Fibroblast of the aortic adventitia (primary cell): ENCODE measurements around the gene NKAPD1. TPM values are rescaled to one million over a fixed set of nuclear protein-coding genes. Genes with fewer than 3 reads are reported as not detected.
A peak's percentile ranks its signal among the peaks of the same experiment; 100 is the strongest.
"Not testable (repeated sequence)": the region's sequence is repeated elsewhere in the genome, so short reads cannot be mapped to it uniquely, and the experiment has no call there.

Experiments
- DNase-seq: peaks from one replicate; pipeline ENCODE4 v3.0.0-alpha.2; 2010; ENCODE audit warnings: low read depth
- H3K4me3 ChIP-seq: 2 replicates; pipeline ENCODE4 v1.5.1; 2011; ENCODE audit warnings: low read depth, mild to moderate bottlenecking, control low read depth, low read length, moderate library complexity
- CTCF ChIP-seq: IDR thresholded peaks from 2 replicates; pipeline ENCODE4 v1.5.1; 2011; ENCODE audit warnings: mild to moderate bottlenecking, low read length, control low read depth, inconsistent platforms; ENCODE audit not compliant: insufficient read depth
- total RNA-seq: library from RNA; depleted of rRNA; stranded (reverse); fragments of >200 nt; gene quantifications from 2 replicates; pipeline ENCODE4 v1.2.3, GENCODE V29; 2012; ENCODE audit warnings: low replicate concordance

Gene NKAPD1
- total RNA-seq, 1 donor = 31.1 TPM

- TF ChIP-seq CTCF = no peak
- DNase-seq = no peak
- H3K4me3 ChIP-seq = no peak overlapping the region
These were observed 36.6 kb upstream of the NKAPD1 start for GRCh38 chr11:112037527-112037926.

- peak; percentile 46 for DNase-seq
- H3K4me3 ChIP-seq = no peak overlapping the region
- TF ChIP-seq CTCF = no peak
These were observed 31.7 kb upstream of the NKAPD1 start for GRCh38 chr11:112042161-112042960.

- TF ChIP-seq CTCF = no peak
- H3K4me3 ChIP-seq = no peak overlapping the region
These were observed 31.2 kb upstream of the NKAPD1 start for GRCh38 chr11:112042961-112043304.

GRCh38 chr11:112044961-112045360, 29.1 kb upstream of the NKAPD1 start:
- TF ChIP-seq CTCF = no peak
- no peak overlapping the region for H3K4me3 ChIP-seq
- no peak for DNase-seq

More at GRCh38 chr11:112042961-112043304, 31.2 kb upstream of the NKAPD1 start:
- DNase-seq = no peak

GRCh38 chr11:112046647-112047046, 27.5 kb upstream of the NKAPD1 start:
- not testable (repeated sequence) for DNase-seq, H3K4me3 ChIP-seq

DNA sequence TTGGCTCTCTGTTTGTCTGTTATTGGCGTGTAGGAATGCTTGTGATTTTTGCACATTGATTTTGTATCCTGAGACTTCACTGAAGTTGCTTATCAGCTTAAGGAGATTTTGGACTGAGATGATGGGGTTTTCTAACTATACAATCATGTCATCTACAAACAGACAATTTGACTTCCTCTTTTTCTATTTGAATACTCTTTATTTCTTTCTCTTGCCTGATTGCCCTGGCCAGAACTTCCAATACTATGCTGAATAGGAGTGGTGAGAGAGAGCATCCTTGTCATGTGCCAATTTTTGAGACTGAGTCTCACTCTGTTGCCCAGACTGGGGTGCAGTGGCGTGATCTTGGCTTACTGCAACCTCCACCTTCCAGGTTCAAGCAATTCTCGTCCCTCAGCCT, 25.8 kb upstream of the NKAPD1 start:
- DNase-seq = not testable (repeated sequence)

DNA sequence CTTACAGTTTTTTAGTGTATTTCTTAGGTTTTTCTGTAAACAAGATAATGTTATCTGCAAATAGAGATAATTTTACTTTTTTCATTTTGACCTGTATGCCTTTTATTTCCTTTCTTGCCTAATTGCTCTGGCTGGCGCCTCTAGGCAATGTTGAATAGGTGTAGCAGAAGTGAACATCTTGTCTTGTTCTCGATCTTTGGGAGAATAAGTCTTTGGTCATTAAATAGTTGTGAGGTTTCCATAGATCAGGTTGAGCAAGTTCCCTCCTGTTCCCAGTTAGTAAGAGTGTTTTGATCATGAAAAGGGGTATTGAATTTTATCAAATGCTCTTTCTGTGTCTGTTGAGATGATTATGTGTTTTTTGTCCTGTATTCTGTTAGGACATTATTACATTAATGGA, 24.3 kb upstream of the NKAPD1 start:
- H3K4me3 ChIP-seq = no peak overlapping the region
- no peak for TF ChIP-seq CTCF
- no peak for DNase-seq

More for the DNA sequence above, 25.8 kb upstream of the NKAPD1 start:
- H3K4me3 ChIP-seq = not testable (repeated sequence)

- no peak overlapping the region for H3K4me3 ChIP-seq
- TF ChIP-seq CTCF = no peak
- DNase-seq = no peak
These were observed 23.4 kb upstream of the NKAPD1 start for GRCh38 chr11:112050721-112051120.
